Neural crest cell (in vitro differentiated cells): ENCODE data around the gene TMTC1. TPM values are rescaled to one million over a fixed set of nuclear protein-coding genes. Genes with fewer than 3 reads are reported as not detected.

ENCODE experiments used
- DNase-seq: peaks from one replicate; pipeline ENCODE4 v3.0.0; 2021; ENCODE audit warnings: low read depth, mixed read lengths, low spot score
- H3K27ac Mint-ChIP-seq: one replicate; pipeline ENCODE4 v1.8.0; 2021; ENCODE audit warnings: mild to moderate bottlenecking, mixed read lengths; ENCODE audit not compliant: unreplicated experiment
- H3K27me3 Mint-ChIP-seq: 2 replicates; pipeline ENCODE4 v1.8.0; 2021; ENCODE audit warnings: low read depth, mild to moderate bottlenecking, mixed read lengths
- H3K36me3 Mint-ChIP-seq: 2 replicates; pipeline ENCODE4 v1.8.0; 2021; ENCODE audit warnings: low read depth, mild to moderate bottlenecking, mixed read lengths
- H3K4me1 Mint-ChIP-seq: 2 replicates; pipeline ENCODE4 v1.8.0; 2021; ENCODE audit warnings: mixed read lengths
- H3K4me3 Mint-ChIP-seq: one replicate; pipeline ENCODE4 v1.8.0; 2021; ENCODE audit warnings: mild to moderate bottlenecking, mixed read lengths
- H3K9me3 Mint-ChIP-seq: 2 replicates; pipeline ENCODE4 v1.8.0; 2021; ENCODE audit warnings: mixed read lengths
- total RNA-seq: library from RNA; stranded (reverse); gene quantifications from 2 replicates; pipeline ENCODE4 v1.2.1, GENCODE V29; 2021
- TF ChIP-seq, protein P1 (sequence below): fragments of 200-600 bp; sonication (generic); conservative IDR thresholded peaks from 2 replicates; pipeline ENCODE4 v1.5.0; 2021; ENCODE audit warnings: antibody characterized with exemption, mild to moderate bottlenecking

TMTC1 gene
- total RNA-seq, 1 donor from 2014 or later: 13.1 TPM

DNA sequence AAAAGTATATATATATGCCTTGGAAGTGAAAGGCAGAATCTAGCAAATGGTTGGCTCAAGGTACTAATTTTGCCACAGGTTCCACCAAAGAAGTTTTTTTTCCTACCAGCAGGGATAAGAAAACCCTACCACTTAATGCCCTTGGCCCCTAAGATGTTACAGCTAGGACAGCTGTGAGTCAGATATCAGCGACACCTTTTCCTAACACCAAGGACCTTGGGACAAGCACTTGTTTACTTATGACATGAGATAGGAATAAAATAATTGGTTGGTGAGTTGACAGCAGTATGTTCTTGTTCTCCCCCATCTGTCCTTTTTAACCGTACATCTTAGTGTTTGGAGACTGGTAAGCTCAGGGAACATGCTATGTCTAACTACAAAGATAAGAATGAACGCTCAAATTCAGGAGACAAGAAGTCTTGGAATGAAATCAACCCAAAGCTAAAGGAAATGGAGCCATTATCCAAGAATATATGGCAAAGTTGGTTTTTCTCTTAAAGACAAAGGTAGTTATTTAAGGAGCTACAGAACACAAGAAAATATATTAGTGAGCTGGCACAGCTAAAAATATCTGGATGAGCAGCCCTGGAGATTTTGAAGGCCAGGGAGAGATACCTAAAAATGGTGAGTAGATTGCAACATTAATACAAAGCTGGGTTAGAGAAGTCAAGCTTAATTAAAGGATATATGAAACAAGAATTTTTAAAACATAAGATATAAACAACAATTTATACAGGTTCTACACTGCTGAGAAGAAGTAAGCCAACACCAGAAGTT is 126.8 kb downstream of the TMTC1 start:
- Mint-ChIP-seq H3K9me3 (peaks cover 18% of the 10 kb centered on the region), H3K27me3 (no peaks in the 10 kb centered on the region), H3K36me3 (peaks cover 17% of the 10 kb centered on the region), H3K27ac (no peak overlapping the region), H3K4me3 (no peak overlapping the region), H3K4me1 (peaks cover 27% of the 10 kb centered on the region)
- TF ChIP-seq, protein P1, sequence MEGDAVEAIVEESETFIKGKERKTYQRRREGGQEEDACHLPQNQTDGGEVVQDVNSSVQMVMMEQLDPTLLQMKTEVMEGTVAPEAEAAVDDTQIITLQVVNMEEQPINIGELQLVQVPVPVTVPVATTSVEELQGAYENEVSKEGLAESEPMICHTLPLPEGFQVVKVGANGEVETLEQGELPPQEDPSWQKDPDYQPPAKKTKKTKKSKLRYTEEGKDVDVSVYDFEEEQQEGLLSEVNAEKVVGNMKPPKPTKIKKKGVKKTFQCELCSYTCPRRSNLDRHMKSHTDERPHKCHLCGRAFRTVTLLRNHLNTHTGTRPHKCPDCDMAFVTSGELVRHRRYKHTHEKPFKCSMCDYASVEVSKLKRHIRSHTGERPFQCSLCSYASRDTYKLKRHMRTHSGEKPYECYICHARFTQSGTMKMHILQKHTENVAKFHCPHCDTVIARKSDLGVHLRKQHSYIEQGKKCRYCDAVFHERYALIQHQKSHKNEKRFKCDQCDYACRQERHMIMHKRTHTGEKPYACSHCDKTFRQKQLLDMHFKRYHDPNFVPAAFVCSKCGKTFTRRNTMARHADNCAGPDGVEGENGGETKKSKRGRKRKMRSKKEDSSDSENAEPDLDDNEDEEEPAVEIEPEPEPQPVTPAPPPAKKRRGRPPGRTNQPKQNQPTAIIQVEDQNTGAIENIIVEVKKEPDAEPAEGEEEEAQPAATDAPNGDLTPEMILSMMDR: no peak
- DNase-seq: no peak

DNA sequence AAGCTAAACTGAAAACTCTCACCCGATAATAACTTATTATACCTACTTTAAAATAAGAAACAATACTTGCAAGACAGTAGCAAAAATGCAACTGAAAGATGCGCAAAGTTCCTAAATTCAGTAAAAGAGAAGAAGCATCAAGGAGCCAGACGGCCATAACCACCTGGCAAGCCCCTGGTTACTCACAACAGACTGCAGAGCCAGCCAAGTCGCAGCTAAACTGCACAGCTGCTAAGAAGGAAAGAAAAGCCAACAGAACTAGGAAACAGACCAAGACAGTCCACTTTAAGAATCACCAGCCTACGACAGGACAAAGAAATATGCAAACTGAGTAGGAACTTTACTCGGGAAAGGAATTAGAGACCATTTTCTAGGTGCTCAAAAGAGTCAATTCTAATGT is 127.9 kb downstream of the TMTC1 start:
- Mint-ChIP-seq H3K36me3 (peaks cover 21% of the 10 kb centered on the region), H3K4me1 (peaks cover 37% of the 10 kb centered on the region), H3K27me3 (no peaks in the 10 kb centered on the region), H3K27ac (no peak overlapping the region), H3K4me3 (no peak overlapping the region), H3K9me3 (peaks cover 19% of the 10 kb centered on the region)
- TF ChIP-seq, protein P1: no peak
- no peak for DNase-seq

DNA sequence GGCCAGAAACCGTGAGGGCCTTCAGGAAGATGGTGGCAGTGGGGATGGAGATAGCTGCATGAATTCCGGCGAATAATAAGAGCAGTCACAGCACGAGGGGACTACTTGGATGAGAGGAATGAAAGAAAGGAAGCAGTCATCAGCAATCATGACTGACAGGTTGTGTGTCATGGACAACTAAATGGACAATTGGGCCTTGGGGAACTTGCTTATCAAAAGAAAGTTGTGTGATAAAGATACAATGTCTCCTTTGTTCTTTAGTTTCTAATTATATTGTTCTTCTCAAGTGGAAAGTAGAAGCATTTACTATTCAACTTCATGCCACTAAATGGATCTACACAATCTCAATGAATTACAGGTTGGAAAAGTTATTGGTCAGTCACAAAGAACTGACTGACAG is 130.5 kb downstream of the TMTC1 start:
- Mint-ChIP-seq H3K36me3 (peaks cover 33% of the 10 kb centered on the region), H3K9me3 (peaks cover 23% of the 10 kb centered on the region), H3K4me1 (peaks cover 45% of the 10 kb centered on the region), H3K4me3 (no peak overlapping the region), H3K27me3 (no peaks in the 10 kb centered on the region), H3K27ac (peak overlapping the region; percentile 87)
- TF ChIP-seq, protein P1: no peak
- DNase-seq: no peak

DNA sequence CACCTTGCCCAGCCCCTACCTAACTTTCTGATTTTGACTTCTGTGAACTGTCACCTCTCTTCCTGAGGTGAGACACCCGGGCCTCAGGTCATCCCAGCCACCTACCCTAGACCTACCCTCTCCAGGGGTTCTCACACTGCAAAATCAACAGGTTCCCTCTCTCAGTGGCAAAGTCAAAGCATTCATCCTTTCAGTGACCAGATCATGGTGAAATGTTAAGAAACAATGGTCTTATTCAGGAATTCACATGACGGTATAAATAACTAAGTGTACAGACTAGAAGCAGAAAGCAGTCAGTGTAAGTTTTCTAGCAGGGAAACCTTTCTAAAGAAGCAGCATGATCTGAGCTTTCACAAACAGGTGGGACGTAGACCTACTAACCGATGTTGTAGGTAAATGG is 133.4 kb downstream of the TMTC1 start:
- Mint-ChIP-seq H3K9me3 (peaks cover 23% of the 10 kb centered on the region), H3K27me3 (no peaks in the 10 kb centered on the region), H3K4me1 (peaks cover 41% of the 10 kb centered on the region), H3K27ac (peak overlapping the region; percentile 83), H3K36me3 (peaks cover 34% of the 10 kb centered on the region), H3K4me3 (no peak overlapping the region)
- TF ChIP-seq, protein P1: no peak
- DNase-seq: no peak

DNA sequence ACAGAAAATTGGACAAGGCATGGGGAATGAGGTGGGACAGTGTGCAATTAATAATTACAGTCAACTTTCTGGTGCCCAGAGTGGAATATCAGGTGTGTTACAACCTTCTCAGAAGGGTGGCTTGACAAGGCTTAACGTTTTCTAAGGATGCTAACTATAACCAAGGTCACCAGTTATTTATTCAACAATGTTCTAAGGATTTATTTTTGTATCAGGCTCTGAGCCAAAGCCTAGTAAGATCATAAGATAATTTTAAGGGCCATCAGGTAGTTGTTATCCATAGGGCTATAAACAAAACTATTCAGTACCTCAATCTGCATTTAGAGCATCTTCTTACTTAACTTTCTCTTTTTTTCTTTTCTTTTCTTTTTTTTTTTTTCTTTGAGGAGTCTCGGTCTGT is 134.0 kb downstream of the TMTC1 start:
- TF ChIP-seq, protein P1: no peak

More for the DNA sequence above, 134.0 kb downstream of the TMTC1 start:
- peaks cover 34% of the 10 kb centered on the region for H3K36me3 Mint-ChIP-seq
- H3K4me1 Mint-ChIP-seq: peaks cover 41% of the 10 kb centered on the region
- no peaks in the 10 kb centered on the region for H3K27me3 Mint-ChIP-seq
- no peak overlapping the region for H3K27ac Mint-ChIP-seq
- peaks cover 23% of the 10 kb centered on the region for H3K9me3 Mint-ChIP-seq
- no peak for DNase-seq
- no peak overlapping the region for H3K4me3 Mint-ChIP-seq
